ENCODE results near the gene PNKD.

Gene PNKD

DNA sequence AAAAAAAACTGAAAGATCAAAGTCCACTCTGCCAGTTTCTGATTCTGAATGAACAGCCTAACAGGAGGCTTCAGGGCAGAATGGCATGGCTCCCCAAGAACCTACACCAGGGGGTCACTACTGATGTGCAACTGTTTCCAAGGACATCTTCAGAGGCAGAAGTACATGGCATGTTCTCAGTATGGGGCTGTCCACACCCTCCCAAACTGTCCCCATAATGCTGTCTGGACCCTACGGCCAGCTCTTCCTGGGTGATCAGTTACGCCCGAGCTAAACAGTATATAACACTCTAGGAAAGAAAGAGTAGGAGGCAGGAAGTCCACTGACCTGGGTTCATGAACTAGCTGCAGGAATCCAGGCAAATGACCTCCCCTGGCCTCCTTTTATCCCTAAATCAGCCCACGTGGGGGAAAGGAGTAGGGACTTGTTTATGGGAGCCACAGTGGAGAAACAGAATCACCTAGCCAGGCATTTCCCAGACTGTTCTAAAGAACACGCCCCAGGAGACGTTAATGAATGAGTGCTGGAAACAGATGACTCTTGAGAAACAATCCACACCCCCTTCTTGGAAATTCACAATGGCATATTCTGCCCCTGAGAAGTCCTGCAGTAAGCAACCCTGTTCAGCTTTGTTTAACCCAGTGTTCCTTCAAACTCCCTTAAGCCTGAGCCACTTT lies 19.5 kb downstream of the PNKD start:
- H4K20me1 ChIP-seq (ENCODE audit: insufficient read depth, low read length): no peaks in the 10 kb centered on the region
- H3K4me3 ChIP-seq (ENCODE audit: low read depth, low read length, poor library complexity, severe bottlenecking): no peak overlapping the region

DNA sequence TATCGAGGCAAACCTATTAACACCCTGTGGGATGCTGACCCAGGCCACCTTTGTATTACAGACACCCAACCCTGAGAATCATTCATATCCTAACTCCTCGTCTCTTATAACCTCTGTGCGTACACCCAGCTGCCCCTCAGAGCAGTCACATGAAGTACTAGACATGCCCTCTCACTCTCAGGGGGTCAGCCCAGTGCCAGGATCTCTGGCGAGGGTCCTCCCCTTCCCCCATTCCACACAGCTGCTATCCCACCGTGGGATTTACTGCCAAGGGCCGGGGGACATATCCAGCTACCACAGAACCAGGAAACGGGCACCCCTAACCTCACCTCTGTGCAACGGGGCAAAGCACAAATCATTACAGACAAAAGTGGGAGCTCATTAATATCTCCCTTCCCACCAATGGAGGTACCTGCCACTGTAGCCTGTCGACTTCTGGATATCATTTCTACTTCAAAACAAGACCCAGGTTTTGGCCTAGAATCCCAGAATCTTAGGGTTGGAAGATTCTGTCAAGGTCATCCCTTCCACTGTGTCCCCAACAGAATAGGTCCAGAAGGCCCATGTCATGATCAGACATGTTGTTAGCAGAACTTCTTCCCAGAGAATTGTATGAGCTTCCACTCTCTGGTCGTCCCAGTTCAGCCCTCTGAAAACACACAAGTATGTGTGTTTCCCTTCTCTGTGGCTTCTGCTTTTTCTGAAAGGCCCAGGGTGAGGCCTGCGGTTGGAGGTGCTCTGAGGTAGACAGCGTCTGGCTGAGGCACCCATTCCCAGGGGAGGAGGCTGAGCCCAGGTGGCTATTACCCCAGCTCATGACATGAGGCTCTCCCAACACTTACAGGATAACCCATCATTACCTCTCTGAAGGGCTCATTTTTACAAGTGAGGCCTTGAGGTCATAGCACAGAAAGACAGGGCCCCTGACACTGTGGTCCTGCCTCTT lies 20.3 kb downstream of the PNKD start:
- no peaks in the 10 kb centered on the region for H3K27me3 ChIP-seq (ENCODE audit: insufficient read depth, low read length)
- TF ChIP-seq EZH2 (IDR thresholded peaks at IDR 0.05; ENCODE audit: borderline replicate concordance, low read length): no peak
- no peaks in the 10 kb centered on the region for H3K79me2 ChIP-seq (ENCODE audit: insufficient read depth, low read length)
- H3K4me1 ChIP-seq (ENCODE audit: insufficient read depth, low read length, severe bottlenecking): peaks cover 48% of the 10 kb centered on the region
- H2AFZ ChIP-seq (ENCODE audit: low read length): no peak overlapping the region
- H3K4me2 ChIP-seq (ENCODE audit: low read length): peak overlapping the region; percentile 71; the same call in 1 of the 2 replicates
- no peaks in the 10 kb centered on the region for H4K20me1 ChIP-seq (ENCODE audit: insufficient read depth, low read length)
- H3K4me3 ChIP-seq (ENCODE audit: low read depth, low read length, poor library complexity, severe bottlenecking): peak overlapping the region; percentile 59
- no peak overlapping the region; the same call in 1 of the 2 replicates for H3K9ac ChIP-seq (ENCODE audit: low read length)
- H3F3A ChIP-seq (ENCODE audit: insufficient read depth, low read length): no peaks in the 10 kb centered on the region
- H3K9me3 ChIP-seq (ENCODE audit: low read length): no peaks in the 10 kb centered on the region
- no peaks in the 10 kb centered on the region for H3K36me3 ChIP-seq (ENCODE audit: insufficient read depth, low read length)
- peak overlapping the region; percentile 69 for H3K27ac ChIP-seq (ENCODE audit: low read depth, low read length, poor library complexity, severe bottlenecking)
- no peaks in the 10 kb centered on the region for H3K9me2 ChIP-seq (ENCODE audit: low read depth, low read length)

More for the DNA sequence above, 19.5 kb downstream of the PNKD start:
- Histone ChIP-seq H3K27me3 (ENCODE audit: insufficient read depth, low read length) (no peaks in the 10 kb centered on the region), H2AFZ (ENCODE audit: low read length) (no peak overlapping the region), H3K4me1 (ENCODE audit: insufficient read depth, low read length, severe bottlenecking) (peaks cover 43% of the 10 kb centered on the region), H3K79me2 (ENCODE audit: insufficient read depth, low read length) (no peaks in the 10 kb centered on the region), H3K36me3 (ENCODE audit: insufficient read depth, low read length) (no peaks in the 10 kb centered on the region), H3K9me3 (ENCODE audit: low read length) (no peaks in the 10 kb centered on the region), H3K4me2 (ENCODE audit: low read length) (no peak overlapping the region), H3K9me2 (ENCODE audit: low read depth, low read length) (no peaks in the 10 kb centered on the region), H3K27ac (ENCODE audit: low read depth, low read length, poor library complexity, severe bottlenecking) (no peak overlapping the region), H3K9ac (ENCODE audit: low read length) (no peak overlapping the region), H3F3A (ENCODE audit: insufficient read depth, low read length) (no peaks in the 10 kb centered on the region)
- TF ChIP-seq, protein P1, sequence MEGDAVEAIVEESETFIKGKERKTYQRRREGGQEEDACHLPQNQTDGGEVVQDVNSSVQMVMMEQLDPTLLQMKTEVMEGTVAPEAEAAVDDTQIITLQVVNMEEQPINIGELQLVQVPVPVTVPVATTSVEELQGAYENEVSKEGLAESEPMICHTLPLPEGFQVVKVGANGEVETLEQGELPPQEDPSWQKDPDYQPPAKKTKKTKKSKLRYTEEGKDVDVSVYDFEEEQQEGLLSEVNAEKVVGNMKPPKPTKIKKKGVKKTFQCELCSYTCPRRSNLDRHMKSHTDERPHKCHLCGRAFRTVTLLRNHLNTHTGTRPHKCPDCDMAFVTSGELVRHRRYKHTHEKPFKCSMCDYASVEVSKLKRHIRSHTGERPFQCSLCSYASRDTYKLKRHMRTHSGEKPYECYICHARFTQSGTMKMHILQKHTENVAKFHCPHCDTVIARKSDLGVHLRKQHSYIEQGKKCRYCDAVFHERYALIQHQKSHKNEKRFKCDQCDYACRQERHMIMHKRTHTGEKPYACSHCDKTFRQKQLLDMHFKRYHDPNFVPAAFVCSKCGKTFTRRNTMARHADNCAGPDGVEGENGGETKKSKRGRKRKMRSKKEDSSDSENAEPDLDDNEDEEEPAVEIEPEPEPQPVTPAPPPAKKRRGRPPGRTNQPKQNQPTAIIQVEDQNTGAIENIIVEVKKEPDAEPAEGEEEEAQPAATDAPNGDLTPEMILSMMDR (IDR thresholded peaks at IDR 0.05; ENCODE audit: low read length): no peak

DNA sequence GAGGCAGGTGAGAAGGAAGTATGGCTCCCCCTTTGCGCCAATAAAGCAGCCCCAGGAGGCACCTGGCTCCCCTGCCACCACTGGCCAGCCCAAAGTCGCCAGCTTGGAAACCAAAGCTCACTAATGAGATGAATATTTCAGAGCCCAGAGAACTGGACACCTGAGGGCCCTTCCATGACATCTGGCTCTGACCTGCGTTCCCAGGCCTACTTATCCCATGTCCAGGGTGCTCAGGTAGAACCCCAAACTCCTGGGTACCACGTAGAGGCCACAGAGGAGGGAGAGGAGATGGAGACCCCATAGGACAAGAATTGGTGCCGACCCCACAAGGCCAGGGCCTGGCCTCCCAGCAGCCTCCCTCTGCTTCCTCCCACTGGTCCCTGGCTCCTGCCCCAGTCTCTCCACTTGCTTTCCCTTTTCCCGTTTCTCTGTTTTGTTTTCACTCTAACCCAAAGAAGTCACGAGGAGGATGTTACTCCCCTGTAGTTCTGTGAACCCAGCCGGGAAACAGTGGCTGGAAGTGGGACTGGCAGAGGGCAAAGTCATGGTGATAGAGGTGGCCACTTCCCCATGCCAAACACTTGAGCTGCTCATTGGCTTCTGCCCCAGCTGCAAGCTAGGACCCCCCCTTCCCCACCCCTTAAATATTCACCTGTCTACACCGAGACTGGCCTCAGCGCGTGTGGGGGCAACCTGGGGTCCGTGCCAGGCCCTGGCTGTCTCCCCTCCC lies 21.2 kb downstream of the PNKD start:
- H3K4me2 ChIP-seq (ENCODE audit: low read length): peak overlapping the region; percentile 71
- peak overlapping the region; percentile 48; the same call in 1 of the 2 replicates for H3K9ac ChIP-seq (ENCODE audit: low read length)
- H3K9me3 ChIP-seq (ENCODE audit: low read length): no peaks in the 10 kb centered on the region
- peaks cover 39% of the 10 kb centered on the region for H3K4me1 ChIP-seq (ENCODE audit: insufficient read depth, low read length, severe bottlenecking)
- H4K20me1 ChIP-seq (ENCODE audit: insufficient read depth, low read length): no peaks in the 10 kb centered on the region
- H3K79me2 ChIP-seq (ENCODE audit: insufficient read depth, low read length): no peaks in the 10 kb centered on the region
- no peaks in the 10 kb centered on the region for H3K27me3 ChIP-seq (ENCODE audit: insufficient read depth, low read length)
- H3K4me3 ChIP-seq (ENCODE audit: low read depth, low read length, poor library complexity, severe bottlenecking): peak overlapping the region; percentile 59
- no peak overlapping the region for H2AFZ ChIP-seq (ENCODE audit: low read length)
- H3K27ac ChIP-seq (ENCODE audit: low read depth, low read length, poor library complexity, severe bottlenecking): peak overlapping the region; percentile 69
- H3K9me2 ChIP-seq (ENCODE audit: low read depth, low read length): no peaks in the 10 kb centered on the region
- H3F3A ChIP-seq (ENCODE audit: insufficient read depth, low read length): no peaks in the 10 kb centered on the region
- no peaks in the 10 kb centered on the region for H3K36me3 ChIP-seq (ENCODE audit: insufficient read depth, low read length)
- TF ChIP-seq, protein P1 (IDR thresholded peaks at IDR 0.05; ENCODE audit: low read length): no peak
- no peak for TF ChIP-seq EZH2 (IDR thresholded peaks at IDR 0.05; ENCODE audit: borderline replicate concordance, low read length)
